ENCODE measurements around the gene HADHB. TPM values are rescaled to one million over a fixed set of nuclear protein-coding genes. Genes with fewer than 3 reads are reported as not detected.

The HADHB gene
- total RNA-seq, 1 donor from 2014 or later: 1,782 TPM

Other genes starting within 250 kb of the HADHB start
- 96.7 TPM for gene RAB10, start 210.9 kb upstream of the HADHB start, total RNA-seq
- 1.4 TPM for gene GAREM2, start 71.9 kb upstream of the HADHB start, total RNA-seq
- gene HADHA, start 307 bp upstream of the HADHB start, total RNA-seq: 764 TPM
- gene SELENOI, start 101.2 kb downstream of the HADHB start, total RNA-seq: 14.3 TPM
- gene ADGRF3, start 101.8 kb downstream of the HADHB start, total RNA-seq: 0.16 TPM
- 0.30 TPM for gene DRC1, start 157.0 kb downstream of the HADHB start, total RNA-seq
- gene OTOF, start 233.2 kb downstream of the HADHB start, total RNA-seq: 0.08 TPM

Data from Right ventricle myocardium inferior (tissue), 1 donor.